Naive B cell (primary cell): ENCODE measurements around the gene AP2S1. TPM values are rescaled to one million over a fixed set of nuclear protein-coding genes. Genes with fewer than 3 reads are reported as not detected.
"Not testable (repeated sequence)": the region's sequence is repeated elsewhere in the genome, so short reads cannot be mapped to it uniquely, and the experiment has no call there.

Experiments used
- ATAC-seq, 2 donors: fragments of 150-1000 bp; cut with Tn5 transposase; 2 replicates each; pipeline ENCODE4 v1.10.0; 2021; ENCODE audit warnings: low read depth in 2 of 2, mild to moderate bottlenecking in 2 of 2, moderate library complexity in 2 of 2
- DNase-seq: peaks from one replicate; pipeline ENCODE4 v3.0.0; 2022
- H3K27ac Mint-ChIP-seq, 6 donors: one replicate each; pipeline ENCODE4 v1.8.0; 2020 to 2022; ENCODE audit warnings: mild to moderate bottlenecking in 6 of 6, mixed read lengths in 6 of 6, moderate library complexity in 5 of 6, inconsistent platforms in 2 of 6
- H3K27me3 Mint-ChIP-seq, 3 donors: one replicate each; pipeline ENCODE4 v1.8.0; 2021 to 2022; ENCODE audit warnings: mixed read lengths in 3 of 3, mild to moderate bottlenecking in 1 of 3
- H3K36me3 Mint-ChIP-seq, 2 donors: one replicate each; pipeline ENCODE4 v1.8.0; 2020 to 2022; ENCODE audit warnings: mixed read lengths in 2 of 2, inconsistent platforms in 1 of 2, mild to moderate bottlenecking in 1 of 2
- H3K4me1 Mint-ChIP-seq, 3 donors: one replicate each; pipeline ENCODE4 v1.8.0; 2020 to 2022; ENCODE audit warnings: mixed read lengths in 3 of 3, inconsistent platforms in 1 of 3, mild to moderate bottlenecking in 1 of 3, moderate library complexity in 1 of 3
- H3K4me3 Mint-ChIP-seq, 8 donors: one replicate each; pipeline ENCODE4 v1.8.0; 2020 to 2022; ENCODE audit warnings: mild to moderate bottlenecking in 8 of 8, mixed read lengths in 8 of 8, moderate library complexity in 8 of 8, inconsistent platforms in 2 of 8
- H3K9me3 Mint-ChIP-seq, 7 donors: one replicate each; pipeline ENCODE4 v1.8.0; 2020 to 2022; ENCODE audit warnings: mixed read lengths in 7 of 7, mild to moderate bottlenecking in 5 of 7, inconsistent platforms in 2 of 7, moderate library complexity in 1 of 7
- polyA plus RNA-seq, 6 donors: library from polyadenylated mRNA; unstranded; fragments of 300-500 nt; fragmentation: Illumina TruSeq; gene quantifications; one replicate each; pipeline ENCODE4 v1.2.3, GENCODE V29; 2021; ENCODE audit warnings: low read depth in 6 of 6

The AP2S1 gene
- polyA plus RNA-seq, result 10 to 100 TPM; 54.8 to 67.6 (median 56.7) TPM

DNA sequence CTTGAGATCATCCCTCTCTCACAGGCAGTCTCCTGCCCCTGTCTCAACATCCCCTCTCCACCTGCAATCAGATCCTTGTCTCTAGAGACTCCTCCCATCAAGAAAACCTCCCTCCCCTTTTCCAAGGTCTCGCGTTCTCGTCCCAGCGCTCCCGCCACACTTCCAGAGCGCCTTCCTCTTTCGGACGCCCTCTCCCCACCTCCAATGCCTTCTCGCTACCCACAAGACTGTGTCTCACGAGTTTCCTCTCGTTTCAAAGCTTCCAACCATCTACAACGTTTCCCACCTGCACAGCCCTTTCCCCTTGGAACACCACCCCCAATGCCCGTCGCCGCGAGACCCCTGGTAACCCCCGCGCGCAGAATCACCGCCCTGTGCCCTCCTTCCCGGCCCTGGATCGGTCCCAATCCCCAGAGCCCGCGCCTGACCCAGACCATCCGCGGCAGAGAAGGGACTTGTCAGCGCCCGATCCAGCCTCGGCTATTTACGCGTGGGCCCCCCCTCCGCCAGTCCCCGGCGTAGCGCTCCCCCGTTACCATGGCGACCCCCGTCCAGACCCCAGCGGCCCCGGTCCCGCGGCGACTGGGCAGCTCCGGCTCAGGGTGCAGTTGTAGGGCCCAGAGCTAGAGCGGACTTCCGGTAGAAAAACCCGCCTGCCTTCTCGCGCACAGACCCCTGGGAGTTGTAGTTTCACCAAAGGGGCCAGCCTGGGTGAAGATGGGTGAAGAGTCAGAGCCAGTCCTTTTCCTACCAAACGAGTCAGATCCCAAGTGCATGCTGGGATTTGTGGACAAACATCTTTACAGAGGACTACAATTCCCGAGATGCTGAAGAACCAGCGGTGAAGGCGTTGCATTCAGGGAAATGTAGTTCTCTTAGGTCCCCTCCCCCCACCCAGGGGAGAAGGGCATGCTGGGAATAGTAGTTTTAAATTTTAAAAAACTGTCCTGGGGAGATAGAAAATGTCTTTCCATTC is at the start of gene AP2S1:
Gene AP2S1 (minus strand): TSS at position 619 of the 976 bp plus-strand sequence. CDS start 80 bp downstream, at position 539.
- Mint-ChIP-seq H3K27me3 (no peaks in the 10 kb centered on the region), H3K4me1 (peaks cover 30 to 39% (median 31%) of the 10 kb centered on the region in 3 donors), H3K9me3 (no peaks in the 10 kb centered on the region), H3K27ac (peak within 1 kb of the TSS; percentile 72 to 96 (median 88)), H3K4me3 (peak within 1 kb of the TSS; percentile 80 to 97 (median 94)), H3K36me3 (peaks cover 0 to 7% of the 10 kb centered on the region in 2 donors)
- peak; percentile 92 for DNase-seq
- peak; percentile 90 to 91 for ATAC-seq

DNA sequence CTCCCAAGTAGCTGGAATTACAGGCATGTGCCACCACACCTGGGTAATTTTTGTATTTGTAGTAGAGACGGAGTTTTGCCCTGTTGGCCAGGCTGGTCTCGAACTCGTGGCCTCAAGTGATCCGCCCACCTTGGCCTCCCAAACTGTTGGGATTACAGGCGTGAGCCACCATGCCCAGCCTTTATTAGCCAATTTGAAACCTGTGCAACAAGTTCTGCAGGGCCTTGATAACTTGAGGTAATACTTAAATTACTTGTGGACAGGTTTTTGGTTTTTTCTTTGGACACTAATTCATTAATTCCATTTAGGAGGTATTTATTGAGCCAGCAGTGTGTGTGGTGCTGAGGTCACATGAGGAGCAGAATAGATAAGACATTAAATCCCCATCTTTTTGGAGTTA is 49.7 kb upstream of the AP2S1 start:
- no peak overlapping the region for H3K4me3 Mint-ChIP-seq
- peaks cover 44 to 58% (median 52%) of the 10 kb centered on the region in 3 donors for H3K4me1 Mint-ChIP-seq
- H3K36me3 Mint-ChIP-seq, result peaks cover 7% of the 10 kb centered on the region in 2 donors
- ATAC-seq (no peak), DNase-seq (no peak)
- peak overlapping the region in 1 of 6 donors; percentile 38 for H3K27ac Mint-ChIP-seq
- H3K9me3 Mint-ChIP-seq, result no peaks in the 10 kb centered on the region
- H3K27me3 Mint-ChIP-seq, result no peaks in the 10 kb centered on the region

DNA sequence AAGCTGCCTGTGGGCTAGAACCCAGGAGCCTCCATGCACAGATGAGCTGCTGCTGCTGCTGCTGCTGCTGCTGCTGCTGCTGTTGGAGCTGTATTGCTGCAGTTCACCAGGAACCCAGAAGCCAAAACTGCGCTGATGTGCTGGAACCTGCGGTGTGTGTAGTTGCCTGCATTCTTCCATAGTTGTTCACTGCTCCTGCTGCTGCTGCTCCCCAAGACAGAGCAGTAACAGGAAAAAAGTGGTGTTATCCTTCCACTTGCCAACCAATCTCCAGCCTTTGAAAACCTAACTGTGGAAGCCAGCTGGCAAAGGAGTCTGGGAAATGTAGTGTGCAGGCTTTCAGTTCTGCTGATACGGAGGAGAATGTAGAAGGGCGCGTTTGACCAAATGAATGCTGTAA is 48.1 kb upstream of the AP2S1 start:
- DNase-seq (no peak), ATAC-seq (no peak)
- Mint-ChIP-seq H3K27ac (peak overlapping the region in 2 of 6 donors; percentile 43 to 59), H3K4me3 (no peak overlapping the region), H3K27me3 (no peaks in the 10 kb centered on the region), H3K4me1 (peaks cover 35 to 62% (median 57%) of the 10 kb centered on the region in 3 donors), H3K9me3 (no peaks in the 10 kb centered on the region), H3K36me3 (peaks cover 7% of the 10 kb centered on the region in 2 donors)

DNA sequence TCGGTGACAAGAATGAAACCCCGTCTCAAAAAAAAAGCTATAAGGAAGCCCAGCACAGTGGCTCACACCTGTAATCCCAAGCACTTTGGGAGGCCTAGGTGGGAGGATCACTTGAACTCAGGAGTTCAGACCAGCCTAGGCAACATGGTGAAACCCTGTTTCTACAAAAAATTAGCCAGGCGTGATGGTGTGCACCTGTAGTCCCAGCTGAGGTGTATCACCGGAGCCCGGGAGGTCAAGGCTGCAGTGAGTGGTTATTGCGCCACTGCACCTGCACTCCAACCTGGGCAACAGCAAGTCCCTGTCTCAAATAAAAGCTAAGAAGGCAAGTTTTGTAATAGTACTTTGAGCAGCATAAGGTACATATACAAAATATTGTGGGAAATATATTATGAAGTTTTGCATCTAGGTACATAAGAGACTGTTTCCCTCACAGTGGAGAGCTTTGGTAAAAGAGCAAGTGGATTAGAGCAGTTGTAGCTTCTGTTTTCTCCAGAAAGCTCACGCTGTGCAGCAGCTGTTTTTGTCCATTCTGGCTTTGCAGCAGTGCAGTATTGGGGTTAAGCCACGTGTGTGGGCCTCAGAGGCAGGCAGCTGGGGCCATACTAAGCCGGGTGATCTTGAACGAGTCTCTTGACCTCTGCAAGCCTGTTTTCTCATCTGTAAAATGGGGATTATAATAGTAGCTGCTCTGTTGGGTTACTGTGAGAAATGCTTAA is 45.6 kb upstream of the AP2S1 start:
- Mint-ChIP-seq H3K27ac (peak overlapping the region in 1 of 6 donors; percentile 67), H3K27me3 (no peaks in the 10 kb centered on the region), H3K4me3 (no peak overlapping the region), H3K9me3 (no peaks in the 10 kb centered on the region), H3K4me1 (peaks cover 34 to 60% (median 60%) of the 10 kb centered on the region in 3 donors), H3K36me3 (peaks cover 7% of the 10 kb centered on the region in 2 donors)
- ATAC-seq (no peak), DNase-seq (no peak)

DNA sequence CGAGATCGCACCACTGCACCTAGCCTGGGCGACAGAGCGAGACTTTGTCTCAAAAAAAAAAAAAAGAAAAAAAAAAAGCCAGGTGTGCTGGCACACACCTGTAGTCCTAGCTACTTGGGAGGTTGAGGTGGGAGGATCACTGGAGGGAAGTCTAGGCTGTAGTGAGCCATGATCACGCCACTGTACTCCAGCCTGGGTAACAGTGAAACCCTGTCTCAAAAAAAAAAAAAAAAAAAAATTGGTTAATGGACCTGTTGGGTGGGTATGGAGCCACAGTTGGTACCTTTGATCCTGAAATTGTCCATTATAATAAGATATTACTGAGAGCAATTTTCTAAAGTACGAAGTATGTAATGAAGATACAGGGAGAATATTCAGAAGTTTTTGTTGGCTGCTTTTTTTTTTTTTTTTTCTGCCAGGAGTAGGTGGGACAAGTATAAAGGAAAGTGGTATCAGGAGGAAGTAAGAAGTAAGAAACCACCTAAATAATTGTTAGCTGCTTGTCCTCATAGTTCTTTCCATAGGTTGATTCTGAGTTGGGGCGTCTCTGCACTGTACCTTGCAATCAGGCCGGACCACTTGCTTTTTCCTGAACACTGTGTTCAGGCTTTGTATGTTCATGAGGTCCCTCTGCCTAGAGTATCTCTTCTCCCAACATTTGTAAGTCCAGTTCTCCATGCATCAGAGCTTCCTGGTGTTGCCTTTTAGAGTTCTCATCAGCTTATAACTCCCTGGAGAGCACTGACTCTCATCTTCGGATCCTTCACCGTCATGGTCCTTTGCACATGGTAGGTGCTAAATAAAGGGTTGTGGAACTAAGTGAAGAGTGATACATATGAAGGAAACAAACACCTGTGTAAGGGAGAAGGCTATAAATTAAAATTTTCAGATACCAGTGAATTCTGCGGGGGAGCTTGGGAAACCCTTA is 41.9 kb upstream of the AP2S1 start:
- peaks cover 28 to 64% (median 62%) of the 10 kb centered on the region in 3 donors for H3K4me1 Mint-ChIP-seq

DNA sequence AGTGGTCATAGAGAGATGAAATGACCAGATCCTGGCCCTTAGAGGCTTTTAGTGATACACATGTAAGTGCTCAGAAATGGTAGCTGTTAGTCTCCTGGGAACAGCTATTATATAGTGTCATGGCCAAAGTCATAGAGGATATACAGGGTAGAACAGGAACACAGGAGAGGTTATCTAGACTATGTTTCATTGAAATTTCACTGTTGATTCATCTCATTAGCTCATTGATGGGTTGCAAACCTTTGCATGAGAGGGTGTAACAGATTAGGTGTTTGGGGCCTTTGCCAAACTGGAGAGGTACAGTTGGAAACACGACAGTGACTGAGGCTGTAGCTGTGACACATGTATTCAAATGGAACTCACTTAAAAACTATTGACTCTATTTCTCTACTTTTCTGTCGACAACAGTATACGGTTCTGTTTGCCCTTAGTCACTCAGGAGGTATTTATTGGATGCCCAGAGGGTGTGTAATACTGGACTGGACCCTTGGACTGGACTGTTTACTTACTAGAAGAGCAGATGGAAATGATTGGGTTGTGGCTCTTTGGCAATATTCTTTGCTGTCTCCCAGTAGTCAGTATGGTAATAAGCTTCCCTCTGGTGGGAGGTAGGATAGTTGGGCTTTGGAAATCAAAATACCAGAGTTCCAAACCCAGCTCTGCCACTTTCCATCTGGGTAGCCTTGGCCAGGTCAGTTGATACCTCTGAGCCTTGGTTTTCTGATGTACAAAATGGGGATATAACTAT is 40.0 kb upstream of the AP2S1 start:
- H3K27me3 Mint-ChIP-seq, result no peaks in the 10 kb centered on the region
- no peak overlapping the region for H3K4me3 Mint-ChIP-seq
- no peaks in the 10 kb centered on the region for H3K9me3 Mint-ChIP-seq
- H3K27ac Mint-ChIP-seq, result peak overlapping the region in 3 of 6 donors; percentile 38 to 54 (median 50)
- DNase-seq, result no peak
- ATAC-seq, result no peak
- H3K4me1 Mint-ChIP-seq, result peaks cover 29 to 62% (median 51%) of the 10 kb centered on the region in 3 donors
- peaks cover 0 to 5% of the 10 kb centered on the region in 2 donors for H3K36me3 Mint-ChIP-seq

More for the DNA sequence above, 41.9 kb upstream of the AP2S1 start:
- Mint-ChIP-seq H3K27ac (peak overlapping the region in 4 of 6 donors; percentile 17 to 79 (median 69)), H3K27me3 (no peaks in the 10 kb centered on the region), H3K4me3 (peak overlapping the region in 7 of 8 donors; percentile 9 to 73 (median 48)), H3K36me3 (peaks cover 0 to 3% of the 10 kb centered on the region in 2 donors), H3K9me3 (no peaks in the 10 kb centered on the region)
- DNase-seq (peak; percentile 1), ATAC-seq (peak; percentile 58 to 73)

DNA sequence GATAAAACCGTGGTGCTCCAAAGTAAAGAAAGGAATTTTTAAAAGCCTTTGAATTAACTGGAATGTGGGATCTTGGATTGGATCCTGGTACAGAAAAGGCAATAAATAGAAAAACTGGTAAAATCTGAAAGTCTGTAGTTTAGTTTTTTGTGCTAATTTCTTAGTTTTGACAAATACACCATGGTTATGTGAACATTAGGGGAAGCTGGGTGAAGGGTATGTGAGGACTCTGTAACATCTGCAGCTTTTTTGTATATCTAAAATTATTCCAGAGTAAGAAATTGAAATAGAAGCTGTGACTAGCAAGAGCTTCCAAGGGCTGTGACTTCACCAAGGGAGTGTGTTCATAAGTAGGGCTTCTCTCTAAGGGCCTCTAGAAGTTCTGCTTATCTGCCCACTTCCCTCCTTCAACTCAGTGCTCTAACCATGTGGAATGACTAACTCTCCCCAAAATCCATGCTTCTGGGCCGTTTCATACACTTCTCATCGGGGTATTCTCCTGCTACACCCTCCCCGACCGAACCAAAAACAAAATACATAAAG is 36.7 kb upstream of the AP2S1 start:
- no peak for ATAC-seq
- Mint-ChIP-seq H3K36me3 (peaks cover 0 to 5% of the 10 kb centered on the region in 2 donors), H3K27ac (peak overlapping the region in 1 of 6 donors; percentile 34), H3K4me3 (no peak overlapping the region), H3K9me3 (no peaks in the 10 kb centered on the region), H3K27me3 (no peaks in the 10 kb centered on the region), H3K4me1 (peaks cover 24 to 44% (median 25%) of the 10 kb centered on the region in 3 donors)
- no peak for DNase-seq

DNA sequence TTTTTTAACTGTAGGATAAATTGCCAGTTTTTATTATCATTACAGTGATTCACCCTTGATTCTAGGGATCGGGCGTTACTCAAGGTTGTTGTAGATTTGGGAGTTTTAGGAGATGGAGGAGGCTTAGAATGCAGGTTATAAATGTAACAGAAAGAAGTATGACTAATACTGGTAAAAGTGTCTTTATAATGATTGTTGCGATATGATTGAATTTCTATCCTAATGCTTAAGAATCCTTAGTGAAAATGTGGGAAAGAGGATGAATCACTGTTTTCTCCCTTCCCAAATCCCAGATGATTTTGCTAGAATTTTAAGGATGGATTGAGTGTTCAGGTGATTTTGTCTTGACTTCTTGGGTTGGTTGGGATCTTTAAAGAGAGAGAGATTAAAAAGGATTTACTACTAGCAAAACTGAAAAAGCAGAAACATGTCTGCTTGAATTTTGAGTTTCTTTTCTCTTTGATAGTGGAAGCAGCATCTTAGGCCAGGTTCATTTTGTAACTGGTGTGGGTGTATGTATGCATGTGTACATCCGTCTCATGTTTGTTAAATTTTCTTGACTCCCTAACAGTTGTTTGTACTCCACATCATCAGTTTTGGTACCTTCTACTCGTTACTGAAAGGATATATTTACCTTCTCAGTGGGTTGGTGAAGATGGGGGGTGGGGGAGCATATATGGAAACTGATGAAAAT is 36.0 kb upstream of the AP2S1 start:
- H3K9me3 Mint-ChIP-seq, result no peaks in the 10 kb centered on the region
- peak overlapping the region in 1 of 6 donors; percentile 6 for H3K27ac Mint-ChIP-seq
- no peak overlapping the region for H3K4me3 Mint-ChIP-seq
- no peak for ATAC-seq
- no peaks in the 10 kb centered on the region for H3K27me3 Mint-ChIP-seq
- H3K36me3 Mint-ChIP-seq, result peaks cover 0 to 5% of the 10 kb centered on the region in 2 donors
- H3K4me1 Mint-ChIP-seq, result peaks cover 23 to 43% (median 26%) of the 10 kb centered on the region in 3 donors
- DNase-seq, result no peak

DNA sequence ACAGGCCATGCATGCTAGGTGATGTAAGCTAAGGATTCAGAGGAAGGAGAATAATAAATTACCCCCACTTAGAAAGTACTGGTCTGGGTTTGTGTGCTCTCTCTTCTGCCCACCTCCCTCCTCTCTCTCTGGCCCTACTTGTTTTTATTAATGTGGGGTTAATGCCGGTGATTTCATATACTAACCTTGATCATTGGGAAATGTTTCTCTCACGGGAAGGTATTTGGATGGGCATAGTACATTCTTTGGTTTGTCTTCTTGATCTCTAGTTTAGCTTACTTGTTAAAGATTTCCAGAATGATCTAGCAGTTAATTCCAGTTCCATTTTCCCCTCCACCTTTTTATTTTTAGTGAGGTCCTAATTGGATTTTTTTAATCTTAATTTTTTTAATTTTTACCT is 34.8 kb upstream of the AP2S1 start:
- Mint-ChIP-seq H3K4me3 (no peak overlapping the region), H3K4me1 (peaks cover 15 to 33% (median 19%) of the 10 kb centered on the region in 3 donors), H3K36me3 (peaks cover 0 to 5% of the 10 kb centered on the region in 2 donors), H3K9me3 (no peaks in the 10 kb centered on the region), H3K27ac (peak overlapping the region in 1 of 6 donors; percentile 9), H3K27me3 (no peaks in the 10 kb centered on the region)
- DNase-seq (no peak), ATAC-seq (no peak)

DNA sequence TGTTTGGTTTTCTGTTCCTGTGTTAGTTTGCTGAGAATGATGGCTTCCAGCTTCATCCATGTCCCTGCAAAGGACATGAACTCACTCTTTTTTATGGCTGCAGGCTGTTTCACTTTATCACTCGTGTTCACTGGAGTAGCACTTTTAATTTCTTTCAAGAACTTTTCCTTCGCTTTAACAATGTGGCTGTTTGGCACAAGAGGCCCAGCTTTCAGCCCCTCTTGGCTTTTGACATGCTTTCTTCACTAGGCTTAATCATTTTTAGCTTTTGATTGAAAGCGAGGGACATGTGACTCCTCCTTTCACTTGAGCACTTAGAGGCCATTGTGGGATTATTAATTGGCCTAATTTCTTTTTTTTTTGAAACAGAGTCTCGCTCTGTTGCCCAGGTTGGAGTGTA is 32.1 kb upstream of the AP2S1 start:
- not testable (repeated sequence) for DNase-seq, H3K9me3 Mint-ChIP-seq, H3K27me3 Mint-ChIP-seq, H3K4me3 Mint-ChIP-seq, ATAC-seq, H3K36me3 Mint-ChIP-seq
- H3K4me1 Mint-ChIP-seq, result peaks cover 3 to 25% (median 16%) of the 10 kb centered on the region in 3 donors
- peak overlapping the region in 1 of 6 donors; percentile 74 for H3K27ac Mint-ChIP-seq

DNA sequence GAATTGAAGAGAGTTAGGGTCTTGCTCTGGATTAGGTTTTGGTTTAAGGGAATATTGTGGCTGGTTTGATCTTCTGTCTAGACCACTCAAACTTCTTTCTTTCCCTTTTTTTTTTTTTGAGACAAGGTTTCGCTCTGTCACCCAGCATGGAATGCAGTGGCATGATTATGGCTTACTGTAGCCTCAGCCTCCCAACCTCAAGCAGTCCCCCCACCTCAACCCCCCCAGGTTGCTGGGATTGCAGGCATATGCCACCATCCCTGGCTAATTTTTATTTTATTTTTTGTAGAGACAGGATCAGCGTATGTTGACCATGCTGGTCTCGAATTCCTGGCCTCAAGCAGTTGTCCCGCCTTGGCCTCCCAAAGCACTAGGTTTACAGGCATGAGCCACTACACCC is 31.4 kb upstream of the AP2S1 start:
- no peak overlapping the region for H3K4me3 Mint-ChIP-seq
- no peak for ATAC-seq

More for the DNA sequence above, 31.4 kb upstream of the AP2S1 start:
- H3K36me3 Mint-ChIP-seq, result no peaks in the 10 kb centered on the region
- peaks cover 3 to 18% (median 16%) of the 10 kb centered on the region in 3 donors for H3K4me1 Mint-ChIP-seq
- no peaks in the 10 kb centered on the region for H3K27me3 Mint-ChIP-seq
- peak overlapping the region in 1 of 6 donors; percentile 81 for H3K27ac Mint-ChIP-seq
- DNase-seq, result no peak
- H3K9me3 Mint-ChIP-seq, result no peaks in the 10 kb centered on the region
